ENCODE data around the gene OPTC.

DNA sequence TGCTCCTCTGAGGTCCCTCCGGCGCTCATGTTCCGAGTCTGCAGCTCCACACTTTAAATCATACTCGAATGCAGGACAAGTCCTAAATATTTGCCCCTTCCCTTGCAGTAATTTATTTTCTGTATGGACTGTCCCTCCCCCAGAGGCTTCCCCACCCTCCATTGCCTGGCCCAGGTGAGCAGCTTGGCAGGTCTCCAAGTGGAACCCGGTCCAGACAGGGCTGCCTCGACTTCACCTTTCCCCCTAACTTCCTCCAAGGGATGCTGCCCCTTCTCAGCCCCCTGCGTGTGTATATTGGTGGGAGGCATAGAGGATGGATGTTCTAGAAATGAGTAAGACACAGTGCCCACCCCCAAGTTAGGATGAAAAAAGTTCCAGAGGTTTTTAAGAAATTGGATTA, 5.4 kb upstream of the OPTC start:
- TF ChIP-seq POLR2AphosphoS5 (IDR thresholded peaks at IDR 0.05; ENCODE audit: borderline replicate concordance, low read depth, low read length) (no peak), EZH2 (IDR thresholded peaks at IDR 0.05) (no peak), FOXP2 (optimal IDR thresholded peaks at IDR 0.05; ENCODE audit: control extremely low read depth, extremely low read length, insufficient read depth) (no peak)

Measured in SK-N-MC (cell line).